Heart right ventricle (tissue), 16 donors: Measurements from ENCODE around the gene MESP1. TPM values are rescaled to one million over a fixed set of nuclear protein-coding genes. Genes with fewer than 3 reads are reported as not detected.

Source experiments
- ATAC-seq, 8 donors: fragments of 200-7000 bp; cut with Tn5 transposase; one replicate each; pipeline ENCODE4 v1.9.1; 2020; ENCODE audit warnings: mild to moderate bottlenecking in 8 of 8, moderate library complexity in 8 of 8, moderate number of reproducible peaks in 1 of 8
- DNase-seq, 2 donors: peaks; one replicate each; pipeline ENCODE4 v3.0.0-alpha.2; 2020
- H3K27ac ChIP-seq, 10 donors: fragments of 200-600 bp; sonication (generic) in 2 of 10; one replicate each; pipeline versions ENCODE4 v1.5.0 to v1.8.0; 2020 to 2022; ENCODE audit warnings: mild to moderate bottlenecking in 3 of 10
- H3K27me3 ChIP-seq, 7 donors: fragments of 200-600 bp; one replicate each; pipeline ENCODE4 v1.8.0; 2021 to 2022; ENCODE audit warnings: mild to moderate bottlenecking in 2 of 7
- H3K36me3 ChIP-seq, 9 donors: fragments of 200-600 bp; sonication (generic) in 1 of 9; one replicate each; pipeline versions ENCODE4 v1.5.0 to v1.8.0; 2020 to 2022; ENCODE audit warnings: mild to moderate bottlenecking in 2 of 9
- H3K4me1 ChIP-seq, 9 donors: fragments of 200-600 bp; sonication (generic) in 1 of 9; one replicate each; pipeline versions ENCODE4 v1.5.0 to v1.8.0; 2020 to 2022; ENCODE audit warnings: mild to moderate bottlenecking in 4 of 9
- H3K4me3 ChIP-seq, 10 donors: fragments of 200-600 bp; sonication (generic) in 2 of 10; one replicate each; pipeline versions ENCODE4 v1.5.0 to v1.8.0; 2020 to 2022; ENCODE audit warnings: mild to moderate bottlenecking in 7 of 10, moderate library complexity in 2 of 10
- H3K9me3 ChIP-seq, 11 donors: fragments of 200-600 bp in 10 of 11; sonication (generic) in 2 of 11; one replicate each; pipeline versions ENCODE4 v1.5.0 to v1.8.0; 2013 to 2022; ENCODE audit warnings: mild to moderate bottlenecking in 2 of 11, control low read depth in 1 of 11, moderate library complexity in 1 of 11
- CTCF ChIP-seq, 9 donors: fragments of 200-600 bp; sonication (generic) in 2 of 9; IDR thresholded peaks; one replicate each; pipeline versions ENCODE4 v1.5.0 to v1.8.0; 2021 to 2022; ENCODE audit warnings: antibody characterized with exemption in 9 of 9, mild to moderate bottlenecking in 5 of 9, moderate library complexity in 1 of 9
- WGBS, 2 donors: extraction: QIAGEN DNeasy Blood & Tissue Kit; methylation state at CpG; one replicate each; pipeline ENCODE4 v1.1.7; 2013; ENCODE audit warnings: inconsistent platforms in 1 of 2; 5-methylcytosine and 5-hydroxymethylcytosine counted together
- intact Hi-C, 10 donors: fragments of 100-400 bp; cut with DNase I; formaldehyde crosslinking; loops; one replicate each; pipeline versions ENCODE4 v1.11.1 to v1.14.2; 2022
- polyA plus RNA-seq, 2 donors: library from polyadenylated mRNA; stranded (reverse); fragments of 200-250 nt; gene quantifications; one replicate each; pipeline ENCODE4 v1.2.3, GENCODE V29; 2013
- total RNA-seq, 10 donors: library from RNA; stranded (reverse); fragmentation: NEBNext Ultra II Directional in 3 of 10; extraction: Animal tissue kit (Norgen Biotek cat#: 25700) in 3 of 10; gene quantifications; one replicate each; pipeline versions ENCODE4 v1.2.1 to v1.2.4, GENCODE V29; 2021 to 2023
- donor health status: Arrhythmogenic right ventricular cardiomyopathy.
- donor health status: ischemic (EF 13 %, LVEDD 7.1; RV severe dilation, severe dysfunction).
- donor health status: healthy with polysubstance abuse.
- donor health status: DM: no; HTN: yes; CAD: no.
- donor health status: DM: no; HTN: no; CAD: no.
- donor health status: ischemic (EF 25% LVEDD 6.9; RV normal size, moderate dysfunction).
- donor health status: ischemic (EF 25% LVEDD 5.7; RV mildly dilated, moderate dysfunction).
- donor health status: healthy.
- donor health status: DM: yes; HTN: yes; CAD: no.
- donor health status: Ischemic cardiomyopathy.
- donor health status: ischemic (EF 35%, LVEDD 5.7; RV mildly dilated, moderate dysfunction).
- donor health status: nonischemic (EF 11% LVEDD 7.7; RV severe dilation, severe dysfunction).
- donor health status: DM: yes; HTN: yes; CAD: no.
- donor health status: PGD.
- donor health status: ischemic (EF 29% LVEDD 5.4; RV normal size, mild dysfunction).
- donor health status: nonischemic (EF 23%, LVEDD 6.1; RV moderate dilation, normal function).

Gene MESP1
- total and polyA plus RNA-seq, 12 donors: 1.3 to 9.2 (median 5.6) TPM

DNA sequence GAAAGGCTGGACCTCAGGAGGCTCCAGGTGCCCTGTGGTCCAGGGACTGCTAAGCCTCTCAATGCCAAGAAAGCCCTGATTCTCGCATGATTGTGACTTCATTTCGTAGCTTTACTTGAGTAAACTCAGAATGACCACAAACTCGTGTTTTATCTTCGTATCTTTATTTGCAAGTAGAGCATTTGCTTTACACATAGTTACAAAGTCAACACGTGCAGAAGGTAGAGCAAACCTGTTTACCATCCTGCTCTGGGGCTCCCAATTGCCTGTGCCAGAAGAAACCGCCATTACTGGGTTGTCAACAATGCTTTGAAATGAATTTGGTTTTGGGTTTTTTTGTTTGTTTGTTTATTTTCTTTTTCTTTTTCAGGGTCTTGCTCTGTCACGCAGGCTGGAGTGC, 5.8 kb upstream of the MESP1 start:
- H3K4me3 ChIP-seq: no peak overlapping the region
- intact Hi-C loops: loop anchor here in 4 of 10 donors (10.0 kb wide), 2 partner anchors 318 to 328 kb away; no protein-coding TSS in a partner anchor
- 75 to 78% methylated on average over 7 of the region's 7 CpGs for WGBS, 2 donors

DNA sequence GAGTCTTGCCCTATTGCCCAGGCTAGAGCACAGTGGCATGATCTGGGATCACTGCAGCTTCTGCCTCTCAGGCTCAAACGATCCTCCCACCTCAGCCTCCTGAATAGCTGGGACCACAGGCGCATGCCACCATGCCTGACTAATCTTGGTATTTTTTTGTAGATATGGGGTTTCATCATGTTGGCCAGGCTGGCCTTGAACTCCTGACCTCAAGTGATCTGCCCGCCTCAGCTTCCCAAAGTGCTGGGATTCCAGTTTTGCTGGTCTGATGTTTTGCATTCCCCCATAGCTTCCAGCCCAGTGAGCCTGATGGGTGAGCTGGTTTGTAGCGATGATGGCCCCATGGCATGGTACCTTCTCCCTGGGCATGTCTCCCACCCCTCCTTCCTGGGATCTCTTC, 4.7 kb upstream of the MESP1 start:
- H3K4me3 ChIP-seq: no peak overlapping the region
- peaks cover 0 to 14% (median 6%) of the 10 kb centered on the region in 9 donors for H3K4me1 ChIP-seq
- no peak overlapping the region for H3K27ac ChIP-seq
- ATAC-seq (no peak), DNase-seq (no peak)
- H3K9me3 ChIP-seq: no peaks in the 10 kb centered on the region
- no peak for TF ChIP-seq CTCF (IDR thresholded peaks at IDR 0.05)
- intact Hi-C loops: loop anchor here in 4 of 10 donors (10.0 kb wide), 2 partner anchors 319 to 329 kb away; no protein-coding TSS in a partner anchor
- H3K36me3 ChIP-seq: no peaks in the 10 kb centered on the region
- WGBS, 2 donors: 86 to 90% methylated on average over 4 of the region's 4 CpGs
- H3K27me3 ChIP-seq: no peaks in the 10 kb centered on the region

More for the DNA sequence above, 5.8 kb upstream of the MESP1 start:
- no peak for ATAC-seq
- Histone ChIP-seq H3K4me1 (peaks cover 0 to 11% (median 0%) of the 10 kb centered on the region in 9 donors), H3K36me3 (no peaks in the 10 kb centered on the region), H3K27ac (no peak overlapping the region), H3K9me3 (no peaks in the 10 kb centered on the region), H3K27me3 (no peaks in the 10 kb centered on the region)
- no peak for DNase-seq
- no peak for TF ChIP-seq CTCF (IDR thresholded peaks at IDR 0.05)

- Histone ChIP-seq H3K27me3 (peaks cover 0 to 10% (median 7%) of the 10 kb centered on the region in 7 donors), H3K9me3 (no peaks in the 10 kb centered on the region), H3K36me3 (no peaks in the 10 kb centered on the region), H3K4me3 (no peak overlapping the region), H3K27ac (no peak overlapping the region), H3K4me1 (peaks cover 0 to 17% (median 14%) of the 10 kb centered on the region in 9 donors)
- no peak for ATAC-seq
- TF ChIP-seq CTCF (IDR thresholded peaks at IDR 0.05): no peak
- DNase-seq: no peak
- intact Hi-C loops: loop anchor here in 4 of 10 donors (10.0 kb wide), 2 partner anchors 320 to 330 kb away; no protein-coding TSS in a partner anchor
- 63 to 66% methylated on average over 8 of the region's 8 CpGs for WGBS, 2 donors
Observed at GRCh38 chr15:89754361-89755154, 3.5 kb upstream of the MESP1 start.

DNA sequence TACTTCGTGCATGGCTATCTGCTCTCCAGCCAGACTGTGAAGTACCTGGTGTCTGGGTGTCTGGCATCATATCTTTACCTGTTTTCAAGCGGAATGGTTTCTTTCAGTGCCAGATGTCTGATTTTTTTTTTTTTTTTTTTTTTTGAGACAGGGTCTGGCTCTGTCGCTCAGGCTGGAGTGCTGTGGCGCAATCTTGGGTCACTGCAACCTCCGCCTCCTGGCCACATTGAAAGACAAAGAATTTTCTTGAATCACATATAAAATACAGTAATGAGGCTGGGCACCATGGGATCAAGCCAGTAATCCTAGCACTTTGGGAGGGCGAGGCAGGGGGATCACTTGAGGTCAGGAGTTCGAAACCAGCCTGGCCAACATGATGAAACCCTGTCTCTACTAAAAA, 2.8 kb upstream of the MESP1 start:
- H3K4me1 ChIP-seq: peaks cover 0 to 17% (median 14%) of the 10 kb centered on the region in 9 donors
- H3K27ac ChIP-seq: no peak overlapping the region
- H3K4me3 ChIP-seq: no peak overlapping the region
- H3K36me3 ChIP-seq: no peaks in the 10 kb centered on the region
- H3K27me3 ChIP-seq: peaks cover 0 to 17% (median 13%) of the 10 kb centered on the region in 7 donors
- no peak for DNase-seq
- no peaks in the 10 kb centered on the region for H3K9me3 ChIP-seq
- TF ChIP-seq CTCF (IDR thresholded peaks at IDR 0.05): no peak
- no peak for ATAC-seq
- intact Hi-C loops: loop anchor here in 4 of 10 donors (10.0 kb wide), 2 partner anchors 321 to 331 kb away; no protein-coding TSS in a partner anchor
- WGBS, 2 donors: 78 to 81% methylated on average over 7 of the region's 7 CpGs
